Gastrocnemius medialis (tissue), 4 donors: ENCODE results near the gene LARGE1. TPM values are rescaled to one million over a fixed set of nuclear protein-coding genes. Genes with fewer than 3 reads are reported as not detected.
A peak's percentile ranks its signal among the peaks of the same experiment; 100 is the strongest.

Experiments used
- ATAC-seq, 2 donors: fragments of 150-250 bp; one replicate each; pipeline ENCODE4 v1.9.1; 2016
- DNase-seq, 2 donors: peaks; one replicate each; pipeline ENCODE4 v3.0.0-alpha.2; 2019
- H3K27ac ChIP-seq, 4 donors: fragments of 200-600 bp; sonication (generic); 1 replicate in 1 of 4; 2 replicates in 3 of 4; pipeline ENCODE4 v1.5.1; 2016 to 2018; ENCODE audit warnings: mild to moderate bottlenecking in 2 of 4, moderate library complexity in 1 of 4
- H3K27me3 ChIP-seq, 3 donors: fragments of 200-600 bp; sonication (generic) in 2 of 3; 1 replicate in 1 of 3; 2 replicates in 2 of 3; pipeline versions ENCODE4 v1.5.1 to v1.6.0; 2016 to 2019; ENCODE audit warnings: mild to moderate bottlenecking in 1 of 3, moderate library complexity in 1 of 3
- H3K36me3 ChIP-seq, 2 donors: fragments of 200-600 bp; sonication (generic) in 1 of 2; one replicate each; pipeline ENCODE4 v1.5.1; 2017 to 2018
- H3K4me1 ChIP-seq, 2 donors: fragments of 200-600 bp; sonication (generic) in 1 of 2; one replicate each; pipeline ENCODE4 v1.5.1; 2016 to 2017; ENCODE audit warnings: mild to moderate bottlenecking in 2 of 2
- H3K4me3 ChIP-seq, 4 donors: fragments of 200-600 bp; sonication (generic) in 3 of 4; 1 replicate in 1 of 4; 2 replicates in 3 of 4; pipeline ENCODE4 v1.5.1; 2016 to 2019; ENCODE audit warnings: mild to moderate bottlenecking in 2 of 4
- H3K9me3 ChIP-seq, 3 donors: fragments of 200-600 bp; sonication (generic) in 2 of 3; 1 replicate in 1 of 3; 2 replicates in 2 of 3; pipeline ENCODE4 v1.5.1; 2016 to 2019
- CTCF ChIP-seq, 5 experiments: fragments of 450-650 bp in 3 of 5; fragments of 200-600 bp in 2 of 5; sonication (generic) in 2 of 5; IDR thresholded peaks in 4 of 5; conservative IDR thresholded peaks in 1 of 5; 1 replicate in 4 of 5; 2 replicates in 1 of 5; pipeline ENCODE4 v1.5.1; 2016 to 2019; ENCODE audit warnings: antibody characterized with exemption in 5 of 5, mild to moderate bottlenecking in 3 of 5, moderate library complexity in 3 of 5
- POLR2A ChIP-seq, 2 donors: fragments of 450-650 bp; IDR thresholded peaks; one replicate each; pipeline ENCODE4 v1.6.1; 2017; ENCODE audit warnings: antibody characterized with exemption in 2 of 2, mild to moderate bottlenecking in 2 of 2, moderate library complexity in 2 of 2
- in situ Hi-C, 4 donors: fragments of 200-750 bp; cut with MboI; loops; one replicate each; pipeline versions ENCODE4 v1.15.0 to v1.8.0; 2017; ENCODE audit warnings: low sequenced_read_pairs in 4 of 4
- intact Hi-C: fragments of 100-400 bp; cut with DNase I; formaldehyde crosslinking; loops from one replicate; pipeline ENCODE4 v1.15.1; 2023; ENCODE audit warnings: low total_unique reads
- total RNA-seq, 4 donors: library from RNA; depleted of rRNA; stranded (reverse); fragments of >200 nt; gene quantifications; one replicate each; pipeline versions ENCODE4 v1.1.0 to v1.2.3, GENCODE V29; 2016

LARGE1 gene
- total RNA-seq, 4 donors from 2014 or later = 48.5 to 91.0 (median 68.4) TPM

- DNase-seq (no peak), ATAC-seq (no peak)
- Histone ChIP-seq H3K9me3 (no peaks in the 10 kb centered on the region), H3K36me3 (no peaks in the 10 kb centered on the region), H3K27ac (peak overlapping the region in 2 of 4 donors; percentile 85 to 86), H3K4me1 (peaks cover 79% of the 10 kb centered on the region in 2 donors), H3K4me3 (no peak overlapping the region), H3K27me3 (no peaks in the 10 kb centered on the region)
- in situ Hi-C loops = no loop called here
- intact Hi-C loops = no loop called here
- TF ChIP-seq POLR2A (IDR thresholded peaks at IDR 0.05) = no peak
These were observed 48.3 kb downstream of the LARGE1 start for GRCh38 chr22:33871935-33872334.

GRCh38 chr22:33869946-33870345, 50.3 kb downstream of the LARGE1 start:
- H3K36me3 ChIP-seq = no peaks in the 10 kb centered on the region
- no peak for TF ChIP-seq POLR2A (IDR thresholded peaks at IDR 0.05)
- no peak for TF ChIP-seq CTCF (IDR thresholded peaks at IDR 0.05 in 4 of 5, conservative IDR thresholded peaks at IDR 0.05 in 1 of 5)
- no peaks in the 10 kb centered on the region for H3K9me3 ChIP-seq
- intact Hi-C loops (no loop called here), in situ Hi-C loops (no loop called here)
- H3K27ac ChIP-seq = peak overlapping the region; percentile 79 to 88 (median 86)
- peaks cover 77 to 83% of the 10 kb centered on the region in 2 donors for H3K4me1 ChIP-seq
- H3K4me3 ChIP-seq = no peak overlapping the region
- no peaks in the 10 kb centered on the region for H3K27me3 ChIP-seq
- ATAC-seq (no peak), DNase-seq (no peak)

- ATAC-seq (no peak), DNase-seq (no peak)
- no peaks in the 10 kb centered on the region for H3K27me3 ChIP-seq
- intact Hi-C loops = no loop called here
- peak overlapping the region; percentile 79 to 88 (median 86) for H3K27ac ChIP-seq
- TF ChIP-seq POLR2A (IDR thresholded peaks at IDR 0.05) = no peak
- TF ChIP-seq CTCF (IDR thresholded peaks at IDR 0.05 in 4 of 5, conservative IDR thresholded peaks at IDR 0.05 in 1 of 5) = no peak
- in situ Hi-C loops = no loop called here
- H3K9me3 ChIP-seq = no peaks in the 10 kb centered on the region
- no peak overlapping the region for H3K4me3 ChIP-seq
- peaks cover 69 to 78% of the 10 kb centered on the region in 2 donors for H3K4me1 ChIP-seq
- H3K36me3 ChIP-seq = no peaks in the 10 kb centered on the region
These were observed 52.3 kb downstream of the LARGE1 start for GRCh38 chr22:33867971-33868370.

- intact Hi-C loops = no loop called here
- in situ Hi-C loops = no loop called here
- TF ChIP-seq POLR2A (IDR thresholded peaks at IDR 0.05) (peak in 1 of 2 donors; percentile 24), CTCF (IDR thresholded peaks at IDR 0.05 in 4 of 5, conservative IDR thresholded peaks at IDR 0.05 in 1 of 5) (no peak)
- H3K4me3 ChIP-seq = peak overlapping the region in 1 of 4 donors; percentile 19
- DNase-seq = peak in 1 of 2 donors; percentile 53
- no peaks in the 10 kb centered on the region for H3K27me3 ChIP-seq
- no peaks in the 10 kb centered on the region for H3K36me3 ChIP-seq
- H3K27ac ChIP-seq = peak overlapping the region; percentile 79 to 88 (median 86)
- no peaks in the 10 kb centered on the region for H3K9me3 ChIP-seq
- peak; percentile 48 to 88 for ATAC-seq
- H3K4me1 ChIP-seq = peaks cover 64 to 71% of the 10 kb centered on the region in 2 donors
These were observed 53.0 kb downstream of the LARGE1 start for GRCh38 chr22:33867118-33867866.

- no peak for TF ChIP-seq CTCF (IDR thresholded peaks at IDR 0.05 in 4 of 5, conservative IDR thresholded peaks at IDR 0.05 in 1 of 5)
- TF ChIP-seq POLR2A (IDR thresholded peaks at IDR 0.05) = no peak
- H3K4me1 ChIP-seq = peaks cover 61 to 68% of the 10 kb centered on the region in 2 donors
These were observed 53.8 kb downstream of the LARGE1 start for GRCh38 chr22:33866511-33866910.

More at GRCh38 chr22:33866511-33866910, 53.8 kb downstream of the LARGE1 start:
- Histone ChIP-seq H3K27me3 (no peaks in the 10 kb centered on the region), H3K9me3 (no peaks in the 10 kb centered on the region), H3K4me3 (no peak overlapping the region), H3K36me3 (no peaks in the 10 kb centered on the region), H3K27ac (peak overlapping the region; percentile 79 to 88 (median 86))
- DNase-seq (no peak), ATAC-seq (no peak)
- intact Hi-C loops (no loop called here), in situ Hi-C loops (no loop called here)
